Neural cell (in vitro differentiated cells): ENCODE results near the gene AP3B2.

Experiments used
- CTCF ChIP-seq: fragments of 450-650 bp; IDR thresholded peaks from 2 replicates; pipeline ENCODE4 v1.5.1; 2014; ENCODE audit warnings: antibody characterized with exemption, mild to moderate bottlenecking, moderate library complexity; ENCODE audit not compliant: poor library complexity, severe bottlenecking
- EZH2 ChIP-seq: fragments of 200-600, 300-800 bp; shearing (Covaris generic), sonication (generic); IDR thresholded peaks from 2 replicates; pipeline ENCODE4 v1.6.1; 2014; ENCODE audit warnings: antibody characterized with exemption, low read length, borderline replicate concordance, mild to moderate bottlenecking; ENCODE audit not compliant: insufficient read depth, poor library complexity, severe bottlenecking

GRCh38 chr15:82662641-82663040, 47.0 kb downstream of the AP3B2 start:
- TF ChIP-seq CTCF = no peak
- no peak for TF ChIP-seq EZH2
